NB4 (cell line): Measurements from ENCODE around the gene TMEM95.

Source experiments
- DNase-seq: peaks from one replicate; pipeline ENCODE4 v3.0.0; 2010; ENCODE audit warnings: low read depth
- H3K4me3 ChIP-seq: one replicate; pipeline ENCODE4 v1.5.1; 2011; ENCODE audit warnings: mild to moderate bottlenecking, low read depth, low read length, moderate library complexity
- MAX ChIP-seq: IDR thresholded peaks from 2 replicates; pipeline ENCODE4 v1.6.1; 2011; ENCODE audit warnings: low read depth, low read length
- MYC ChIP-seq: IDR thresholded peaks from 2 replicates; pipeline ENCODE4 v1.6.1; 2011; ENCODE audit warnings: low read depth, low read length
- POLR2A ChIP-seq: IDR thresholded peaks from 2 replicates; pipeline ENCODE4 v1.6.1; 2011; ENCODE audit warnings: mild to moderate bottlenecking; ENCODE audit not compliant: insufficient read length; ENCODE audit errors: extremely low read depth
- TF ChIP-seq, protein P1 (sequence below): IDR thresholded peaks from one replicate; pipeline ENCODE4 v1.5.1; 2012; ENCODE audit warnings: low read depth, low read length

TMEM95 gene

GRCh38 chr17:7355053-7355452 is at the start of gene TMEM95:
TMEM95 (plus strand) TSS chr17:7355156; CDS start chr17:7355205, 49 bp downstream.
- DNase-seq = no peak
- H3K4me3 ChIP-seq = no peak within 1 kb of the TSS
- TF ChIP-seq, protein P1, sequence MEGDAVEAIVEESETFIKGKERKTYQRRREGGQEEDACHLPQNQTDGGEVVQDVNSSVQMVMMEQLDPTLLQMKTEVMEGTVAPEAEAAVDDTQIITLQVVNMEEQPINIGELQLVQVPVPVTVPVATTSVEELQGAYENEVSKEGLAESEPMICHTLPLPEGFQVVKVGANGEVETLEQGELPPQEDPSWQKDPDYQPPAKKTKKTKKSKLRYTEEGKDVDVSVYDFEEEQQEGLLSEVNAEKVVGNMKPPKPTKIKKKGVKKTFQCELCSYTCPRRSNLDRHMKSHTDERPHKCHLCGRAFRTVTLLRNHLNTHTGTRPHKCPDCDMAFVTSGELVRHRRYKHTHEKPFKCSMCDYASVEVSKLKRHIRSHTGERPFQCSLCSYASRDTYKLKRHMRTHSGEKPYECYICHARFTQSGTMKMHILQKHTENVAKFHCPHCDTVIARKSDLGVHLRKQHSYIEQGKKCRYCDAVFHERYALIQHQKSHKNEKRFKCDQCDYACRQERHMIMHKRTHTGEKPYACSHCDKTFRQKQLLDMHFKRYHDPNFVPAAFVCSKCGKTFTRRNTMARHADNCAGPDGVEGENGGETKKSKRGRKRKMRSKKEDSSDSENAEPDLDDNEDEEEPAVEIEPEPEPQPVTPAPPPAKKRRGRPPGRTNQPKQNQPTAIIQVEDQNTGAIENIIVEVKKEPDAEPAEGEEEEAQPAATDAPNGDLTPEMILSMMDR = no peak
- TF ChIP-seq MAX (no peak), POLR2A (no peak), MYC (no peak)

GRCh38 chr17:7306911-7307685 is 47.9 kb upstream of the TMEM95 start, which contains the start of gene EIF5A:
EIF5A (plus strand) TSS chr17:7307628; CDS start chr17:7309636, 2,008 bp downstream.
- TF ChIP-seq, protein P1 = no peak
- TF ChIP-seq MYC = peak; percentile 60
- TF ChIP-seq POLR2A = peak; percentile 58
- peak; percentile 79 for TF ChIP-seq MAX
- DNase-seq = peak; percentile 97
- peak within 1 kb of the TSS; percentile 99 for H3K4me3 ChIP-seq

- H3K4me3 ChIP-seq = peak overlapping the region; percentile 99
- TF ChIP-seq POLR2A (no peak), MYC (peak; percentile 92), MAX (peak; percentile 87)
- TF ChIP-seq, protein P1 = no peak
- DNase-seq = peak; percentile 53
Observed at GRCh38 chr17:7307686-7308624, 47.0 kb upstream of the TMEM95 start.

- DNase-seq = peak; percentile 84
- H3K4me3 ChIP-seq = peak overlapping the region; percentile 99
- TF ChIP-seq MAX (no peak), POLR2A (peak; percentile 14)
Observed at GRCh38 chr17:7308625-7309433, 46.1 kb upstream of the TMEM95 start.

DNA sequence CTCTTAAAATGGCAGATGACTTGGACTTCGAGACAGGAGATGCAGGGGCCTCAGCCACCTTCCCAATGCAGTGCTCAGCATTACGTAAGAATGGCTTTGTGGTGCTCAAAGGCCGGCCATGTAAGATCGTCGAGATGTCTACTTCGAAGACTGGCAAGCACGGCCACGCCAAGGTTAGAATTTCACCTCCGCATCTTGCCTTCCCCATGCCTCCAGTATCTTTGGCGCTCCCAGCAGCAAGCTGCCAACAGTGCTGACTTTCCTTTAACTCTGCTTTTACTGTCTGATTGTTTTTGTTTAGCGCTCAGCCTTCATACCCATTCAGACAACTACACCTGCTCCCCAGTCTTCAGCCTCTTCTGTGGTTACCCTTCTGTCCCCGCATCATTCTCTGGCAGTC is 45.3 kb upstream of the TMEM95 start:
- peak overlapping the region; percentile 99 for H3K4me3 ChIP-seq
- TF ChIP-seq, protein P1 = no peak
- TF ChIP-seq MAX (no peak), POLR2A (no peak), MYC (no peak)
- no peak for DNase-seq
